Head of caudate nucleus (tissue), 42 donors: Measurements from ENCODE around the gene TCF12.
"Not testable (repeated sequence)": the region's sequence is repeated elsewhere in the genome, so short reads cannot be mapped to it uniquely, and the experiment has no call there.

Source experiments
- DNase-seq, 42 donors: peaks; one replicate each; pipeline versions ENCODE4 v3.0.0 to v3.0.0-alpha.2; 2020 to 2021; ENCODE audit warnings: mixed read lengths in 7 of 42
- intact Hi-C: fragments of 100-400 bp; cut with DNase I; formaldehyde crosslinking; loops from one replicate; pipeline ENCODE4 v1.15.0; 2022

The TCF12 gene

DNA sequence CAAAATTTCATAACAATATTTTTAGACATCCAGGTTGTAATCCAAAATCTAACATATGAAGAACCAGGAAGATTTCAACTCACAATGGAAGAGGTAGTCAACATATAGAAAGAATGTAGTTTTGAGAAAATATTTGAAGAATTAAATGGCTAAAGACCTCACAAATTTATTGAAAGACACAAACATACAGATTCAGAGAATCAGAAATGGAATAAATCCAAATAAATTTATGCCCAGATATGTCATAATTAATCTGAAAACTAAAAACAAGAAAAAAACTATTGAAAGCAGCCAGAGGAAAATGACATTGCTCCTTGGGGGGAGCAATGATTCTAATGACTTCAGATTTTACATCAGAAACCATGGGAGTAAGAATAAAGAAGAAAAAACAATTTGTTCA, 75.8 kb downstream of the TCF12 start:
- intact Hi-C loops, result no loop called here
- DNase-seq, result no peak

DNA sequence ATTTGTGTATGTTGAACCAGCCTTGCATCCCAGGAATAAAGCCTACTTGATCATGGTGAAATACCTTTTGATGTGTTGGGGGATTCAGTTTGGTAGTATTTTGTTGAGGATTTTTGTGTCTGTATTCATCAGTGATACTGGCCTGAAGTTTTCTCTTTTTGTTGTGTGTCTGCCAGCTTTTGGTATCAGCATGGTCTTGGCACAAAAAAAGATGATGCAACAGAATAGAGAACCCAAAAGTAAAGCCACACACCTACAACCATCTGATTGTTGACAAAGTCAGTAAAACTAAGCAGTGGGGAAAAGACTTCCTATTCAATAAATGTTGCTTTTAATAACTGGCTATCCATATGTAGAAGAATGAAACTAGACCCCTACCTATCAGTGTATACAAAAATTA, 77.6 kb downstream of the TCF12 start:
- intact Hi-C loops, result no loop called here
- DNase-seq, result no peak

DNA sequence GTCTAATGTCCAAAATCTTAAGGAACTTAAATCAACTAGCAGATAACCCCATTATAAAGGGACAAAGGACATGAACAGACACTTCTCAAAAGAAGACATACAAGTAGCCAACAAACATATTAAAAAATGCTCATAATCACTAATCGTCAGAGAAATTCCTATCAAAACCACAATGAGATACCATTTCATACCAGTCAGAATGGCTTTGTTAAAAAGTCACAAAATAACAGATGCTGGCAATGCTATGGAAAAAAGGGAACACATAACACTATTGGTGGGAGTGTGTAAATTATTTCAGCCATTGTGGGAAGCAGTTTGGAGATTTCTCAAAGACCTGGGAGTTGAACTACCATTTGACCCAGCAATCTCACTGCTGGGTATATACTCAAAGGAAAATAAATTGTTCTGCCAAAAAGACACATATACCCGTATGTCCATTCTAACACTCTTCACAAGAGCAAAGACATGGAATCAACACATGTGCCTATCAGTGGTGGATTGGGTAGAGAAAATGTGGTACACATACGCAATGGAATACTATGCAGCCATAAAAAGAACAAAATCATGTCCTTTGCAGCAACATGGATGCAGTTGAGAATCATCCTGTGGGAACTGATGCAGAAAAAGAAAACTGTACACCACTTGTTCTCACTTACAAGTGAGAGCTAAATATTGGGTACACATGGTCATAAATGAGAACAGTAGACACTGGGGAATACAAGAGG, 78.5 kb downstream of the TCF12 start:
- intact Hi-C loops, result no loop called here
- DNase-seq, result no peak

DNA sequence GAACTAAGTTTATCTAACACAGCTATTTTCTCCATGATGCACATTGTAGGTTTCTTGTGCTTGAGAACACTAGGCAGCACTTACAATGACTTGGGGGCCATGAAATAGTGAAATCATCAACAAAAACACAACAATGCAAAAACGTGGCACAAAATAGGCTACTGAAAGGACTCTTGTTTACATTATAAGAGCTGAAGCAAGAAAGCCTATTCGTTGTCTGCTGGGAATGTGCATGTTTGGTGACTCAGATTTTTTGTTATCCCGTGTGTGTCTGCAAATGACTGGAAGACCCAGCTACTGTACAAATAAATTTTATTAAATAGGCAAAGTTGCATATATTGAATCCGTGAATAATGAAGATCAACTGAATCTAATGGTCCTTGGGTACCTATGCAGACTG, 85.0 kb downstream of the TCF12 start:
- intact Hi-C loops, result no loop called here
- no peak for DNase-seq

DNA sequence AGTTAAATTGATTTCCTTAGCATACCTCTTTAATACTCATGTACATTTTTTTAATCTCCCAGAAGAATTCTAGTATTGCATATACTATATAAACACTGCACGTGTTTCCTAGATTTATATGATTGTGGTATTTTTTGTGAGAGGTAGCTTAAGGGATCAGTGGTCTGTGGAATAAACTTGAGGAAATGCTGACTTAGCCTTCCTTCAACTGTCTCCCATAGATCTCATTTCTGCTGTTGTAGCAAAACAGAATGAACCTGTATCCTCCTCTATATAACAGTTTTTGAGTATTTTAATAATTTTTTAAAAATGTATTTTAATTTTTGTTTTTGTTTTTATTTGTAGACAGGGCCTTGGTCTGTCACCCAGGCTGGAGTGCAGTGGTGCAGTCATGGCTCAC, 86.8 kb downstream of the TCF12 start:
- DNase-seq, result no peak
- intact Hi-C loops, result no loop called here

DNA sequence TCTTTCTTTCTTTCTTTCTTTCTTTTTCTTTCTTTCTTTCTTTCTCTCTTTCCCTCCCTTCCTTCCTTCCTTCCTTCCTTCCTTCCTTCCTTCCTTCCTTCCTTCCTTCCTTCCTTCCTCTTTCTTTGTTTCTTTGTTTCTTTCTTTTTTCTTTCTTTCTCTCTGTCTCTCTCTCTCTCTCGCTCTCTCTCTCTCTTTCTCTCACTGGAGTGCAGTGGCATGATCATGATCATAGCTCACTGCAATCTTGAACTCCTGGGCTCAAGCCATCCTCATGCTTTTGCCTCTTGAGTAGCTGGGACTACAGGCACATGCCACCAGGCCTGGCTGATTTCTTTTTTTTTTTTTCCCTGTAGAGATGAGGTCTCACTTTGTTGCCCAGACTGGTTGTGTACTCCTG, 89.4 kb downstream of the TCF12 start:
- intact Hi-C loops, DNase-seq: not testable (repeated sequence)

DNA sequence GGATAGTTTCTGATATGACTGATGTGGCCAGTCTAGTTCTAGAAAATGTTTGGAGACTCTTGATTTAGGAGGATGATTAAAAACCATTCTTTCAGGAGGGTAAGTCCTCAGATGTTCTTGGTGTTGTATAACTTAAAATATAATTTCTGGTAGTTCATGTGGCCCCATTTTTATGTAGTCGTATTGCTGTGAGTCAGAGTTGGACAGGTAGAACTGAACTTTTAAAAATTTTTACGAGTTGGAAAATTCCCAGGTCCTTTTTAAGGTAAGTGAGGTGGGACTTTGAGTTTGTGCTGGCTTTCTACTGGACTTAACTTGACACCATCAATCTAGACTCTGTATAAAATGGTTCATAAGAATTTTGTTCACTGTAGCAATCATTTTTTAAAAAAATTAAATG, 92.3 kb downstream of the TCF12 start:
- intact Hi-C loops, result no loop called here
- no peak for DNase-seq

DNA sequence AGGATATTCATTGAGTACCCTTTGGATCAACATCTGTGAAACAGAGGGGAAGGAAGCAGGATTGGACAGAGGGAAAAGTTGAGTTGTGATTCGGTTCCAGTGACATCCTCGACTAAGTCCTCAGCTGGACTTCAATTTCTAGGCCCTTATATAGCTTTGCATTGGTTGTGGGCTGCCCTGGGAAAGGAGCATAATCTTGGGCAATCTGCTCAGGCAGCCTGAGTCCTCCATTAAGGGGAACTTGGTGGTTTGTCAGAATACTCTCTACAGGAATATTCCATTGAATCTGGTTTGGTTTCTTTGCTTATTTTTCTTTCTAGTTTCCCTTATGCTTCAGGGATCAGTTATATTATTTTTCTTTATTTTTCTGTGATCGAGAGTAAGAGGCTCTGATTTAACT, 94.1 kb downstream of the TCF12 start:
- intact Hi-C loops, result no loop called here
- no peak for DNase-seq

DNA sequence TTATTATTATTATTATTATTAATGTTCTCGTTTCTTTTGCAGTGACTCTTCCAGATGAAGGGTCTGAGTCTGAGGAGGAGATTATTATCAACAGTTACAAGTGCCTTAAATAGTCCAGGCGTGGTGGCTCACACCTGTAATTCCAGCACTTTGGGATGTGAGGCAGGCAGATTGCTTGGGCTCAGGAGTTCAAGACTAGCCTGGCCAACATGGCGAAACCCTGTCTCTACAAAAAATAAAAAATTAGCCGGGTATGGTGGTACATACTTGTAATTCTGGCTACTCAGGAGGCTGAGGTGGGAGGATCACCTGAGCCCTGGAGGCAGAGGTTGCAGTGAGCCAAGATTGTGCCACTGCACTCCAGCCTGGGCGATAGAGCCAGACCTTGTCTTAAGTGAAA, 96.5 kb downstream of the TCF12 start:
- intact Hi-C loops, DNase-seq: not testable (repeated sequence)

DNA sequence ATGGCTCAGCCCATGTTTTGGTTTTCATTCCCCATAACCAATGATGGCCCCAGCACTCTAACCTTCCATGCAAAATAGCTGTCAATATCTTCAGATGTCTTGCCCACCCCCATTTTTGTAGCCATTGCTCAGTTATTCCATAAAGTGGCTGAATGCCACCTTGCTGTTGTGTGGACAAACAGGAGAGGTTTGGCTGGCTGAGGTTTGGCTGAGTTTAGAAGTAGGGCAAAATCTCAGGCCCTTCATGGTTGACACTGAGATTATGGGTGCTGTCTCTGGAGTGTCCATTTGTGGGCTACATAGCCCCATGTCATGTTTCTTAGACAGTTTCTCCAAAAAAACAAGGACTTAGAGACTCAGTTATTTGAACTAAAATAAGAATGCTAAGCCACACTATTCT, 96.9 kb downstream of the TCF12 start:
- intact Hi-C loops, result no loop called here
- no peak for DNase-seq

DNA sequence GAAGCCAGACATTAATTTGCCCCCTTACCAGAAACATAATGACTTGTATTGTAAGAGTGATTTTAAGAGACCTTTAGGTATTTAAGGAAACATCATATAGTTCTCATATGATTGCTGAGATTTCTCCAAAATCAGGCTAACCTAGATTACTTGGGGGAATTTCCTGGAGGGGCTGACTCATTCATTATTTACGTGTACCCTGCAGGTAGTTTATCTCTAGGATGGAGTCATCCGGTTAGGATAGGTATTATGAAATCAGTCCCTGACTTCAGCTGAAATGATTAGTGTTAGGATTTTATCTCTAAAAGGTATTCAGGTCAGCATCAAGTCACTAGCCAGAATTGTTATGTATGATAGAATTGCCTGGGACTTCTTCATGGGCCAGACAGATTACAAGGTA, 97.5 kb downstream of the TCF12 start:
- no peak for DNase-seq
- intact Hi-C loops, result no loop called here

DNA sequence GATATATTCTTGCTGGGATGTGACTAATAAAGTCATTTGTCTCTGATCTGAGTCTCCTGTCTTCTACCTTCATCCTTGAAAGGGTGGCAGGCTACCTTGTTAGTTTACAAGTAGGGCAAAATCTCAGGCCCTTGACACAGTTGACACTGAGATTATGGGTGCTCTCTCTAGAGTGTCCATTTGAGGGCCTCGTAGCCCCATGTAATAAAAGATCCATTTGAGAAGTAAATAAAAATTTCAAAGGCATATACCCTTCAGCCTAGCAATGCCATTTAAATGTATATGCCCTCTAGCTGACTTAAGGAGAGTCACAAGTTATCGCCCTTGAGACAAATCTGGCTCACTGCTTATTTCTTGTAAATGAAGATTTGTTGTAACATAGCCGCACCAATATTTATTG, 98.6 kb downstream of the TCF12 start:
- intact Hi-C loops, result no loop called here
- peak in 3 of 42 donors; percentile 38 to 67 (median 58) for DNase-seq

DNA sequence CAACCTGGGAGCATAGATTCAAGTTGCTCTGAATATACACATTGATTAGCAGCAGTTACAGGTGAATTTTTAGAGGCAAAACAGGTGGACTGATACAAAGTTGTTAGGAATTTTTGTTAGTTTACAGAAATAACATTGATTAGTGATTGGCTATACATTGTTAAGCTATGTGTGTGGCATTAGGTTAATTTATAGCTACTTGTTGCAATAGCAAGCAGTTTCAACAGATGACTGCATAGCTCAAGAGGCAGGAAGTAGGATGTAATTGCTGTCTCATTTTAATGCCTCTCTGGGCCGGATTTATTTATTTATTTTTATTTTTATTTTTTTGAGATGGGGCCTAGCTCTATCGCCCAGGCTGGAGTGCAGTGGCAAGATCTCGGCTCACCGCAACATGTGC, 99.7 kb downstream of the TCF12 start:
- intact Hi-C loops, result no loop called here
- DNase-seq, result no peak

DNA sequence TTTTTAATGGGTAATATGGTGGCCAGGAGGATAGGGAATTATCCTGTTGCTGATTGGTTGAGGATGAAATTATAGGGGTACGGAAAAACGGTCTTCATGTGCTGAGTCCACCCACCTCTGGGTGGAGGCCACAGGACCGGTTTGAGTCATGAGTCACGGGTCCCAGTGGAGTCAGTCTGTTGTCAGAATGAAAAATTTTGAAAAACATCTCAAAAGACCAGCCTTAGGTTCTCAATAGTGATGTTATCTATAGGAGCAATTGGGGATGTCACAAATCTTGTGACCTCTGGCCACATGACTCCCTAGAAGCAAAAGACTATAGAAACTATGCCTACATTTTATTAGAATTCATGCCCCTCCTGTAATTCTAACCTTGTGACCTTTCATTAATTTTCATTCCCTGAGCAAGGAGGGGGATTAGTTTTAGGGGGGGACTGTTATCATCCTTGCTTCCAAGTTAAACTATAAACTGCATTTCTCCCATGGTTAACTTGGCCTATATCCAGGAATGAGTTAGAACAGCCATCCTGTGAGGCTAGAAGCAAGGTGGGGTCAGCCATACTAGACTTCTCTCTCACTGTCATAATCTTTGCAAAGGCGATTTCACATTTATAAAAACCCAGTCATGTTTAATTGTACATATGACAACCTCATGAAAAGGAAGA, 101.2 kb downstream of the TCF12 start:
- intact Hi-C loops, result no loop called here
- no peak for DNase-seq

DNA sequence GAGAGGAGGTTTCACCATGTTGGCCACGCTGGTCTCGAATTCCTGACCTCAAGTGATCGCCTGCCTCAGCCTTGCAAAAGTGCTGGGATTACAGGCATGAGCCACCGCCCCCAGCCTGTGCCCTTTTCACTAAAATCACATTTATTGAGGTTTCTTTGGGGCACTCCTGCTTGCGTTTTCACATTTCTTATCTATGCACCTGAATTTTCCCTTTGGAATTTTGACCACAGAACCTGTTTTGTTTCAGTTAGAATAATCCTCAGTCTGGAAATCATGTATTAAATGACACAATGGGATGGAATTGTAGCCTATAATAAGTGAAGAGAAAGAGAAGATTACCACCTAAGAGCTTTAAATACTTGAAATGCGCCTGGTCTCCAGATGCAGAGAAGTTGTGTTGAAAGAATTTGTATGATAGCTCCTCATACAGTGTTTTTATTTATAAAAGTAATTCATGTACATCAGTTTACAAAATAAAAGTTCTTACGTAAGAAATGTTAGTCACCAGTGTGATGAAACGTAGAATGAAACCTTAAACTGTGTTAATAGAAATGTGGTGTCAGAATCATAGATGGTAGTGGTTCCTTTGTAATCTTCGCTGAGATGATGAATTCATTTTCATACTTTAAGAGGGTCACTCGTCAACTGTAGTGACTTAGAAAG, 107.0 kb downstream of the TCF12 start:
- DNase-seq, result no peak
- intact Hi-C loops, result no loop called here

DNA sequence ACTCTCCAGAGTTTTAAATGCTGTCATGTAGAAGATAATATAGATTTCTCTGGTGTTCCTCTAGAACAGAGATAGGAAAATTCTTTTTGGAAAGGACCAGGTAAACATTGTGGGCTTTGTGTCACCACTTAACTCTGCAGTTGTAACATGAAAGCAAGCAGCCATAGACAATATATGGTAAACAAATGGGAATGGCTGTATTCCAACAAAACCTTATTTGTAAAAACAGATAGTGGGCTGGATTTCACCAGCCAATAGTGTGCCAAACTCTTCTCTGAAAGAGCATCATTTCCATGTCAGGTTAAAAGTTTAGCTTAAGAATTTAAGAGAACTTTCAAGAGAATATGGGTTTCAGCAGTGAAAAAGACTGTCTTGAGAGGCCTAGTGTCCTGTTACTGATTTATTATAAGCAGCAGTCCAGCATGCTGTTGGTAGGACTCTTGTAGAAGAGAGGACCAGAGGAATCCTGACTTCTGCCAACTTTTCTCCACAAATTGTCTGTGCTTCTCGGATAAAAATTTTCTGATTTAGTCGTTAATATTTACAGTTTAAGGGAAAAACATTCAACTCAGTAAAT, 107.7 kb downstream of the TCF12 start:
- DNase-seq, result no peak
- intact Hi-C loops, result no loop called here

DNA sequence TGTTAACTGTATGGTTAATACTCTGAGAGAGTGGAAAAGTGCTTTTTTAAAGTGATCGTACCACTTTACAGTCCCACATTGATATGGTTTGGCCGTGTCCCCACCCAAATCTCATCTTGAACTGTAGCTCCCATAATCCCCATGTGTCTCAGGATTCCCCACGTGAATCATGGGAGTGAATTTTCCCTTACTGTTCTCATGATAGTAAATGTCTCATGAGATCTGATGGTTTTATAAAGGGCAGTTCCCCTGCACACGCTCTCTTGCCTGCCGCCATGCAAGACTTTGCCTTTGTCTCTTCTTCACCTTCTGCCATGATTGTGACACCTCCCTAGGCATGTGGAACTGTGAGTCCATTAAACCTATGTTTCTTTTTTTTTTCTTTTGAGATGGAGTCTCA, 109.2 kb downstream of the TCF12 start:
- intact Hi-C loops, result no loop called here
- DNase-seq, result no peak

DNA sequence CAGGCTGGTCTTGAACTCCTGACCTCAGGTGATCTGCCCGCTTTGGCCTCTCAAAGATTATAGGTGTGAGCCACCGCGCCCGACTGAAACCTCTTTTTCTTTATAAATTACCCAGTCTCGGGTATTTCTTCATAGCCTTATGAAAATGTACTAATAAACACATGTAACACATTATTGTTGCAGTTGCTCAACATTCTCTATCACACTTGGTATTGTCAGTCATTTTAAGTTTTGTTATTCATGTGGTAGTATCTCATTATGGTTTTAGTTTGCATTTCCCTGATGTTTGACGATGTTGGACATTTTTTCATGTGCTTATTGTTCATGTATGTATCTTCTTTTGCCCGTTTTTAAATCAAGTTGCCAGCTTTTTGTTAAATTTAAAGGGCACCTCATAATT, 109.7 kb downstream of the TCF12 start:
- intact Hi-C loops, result no loop called here
- no peak for DNase-seq

DNA sequence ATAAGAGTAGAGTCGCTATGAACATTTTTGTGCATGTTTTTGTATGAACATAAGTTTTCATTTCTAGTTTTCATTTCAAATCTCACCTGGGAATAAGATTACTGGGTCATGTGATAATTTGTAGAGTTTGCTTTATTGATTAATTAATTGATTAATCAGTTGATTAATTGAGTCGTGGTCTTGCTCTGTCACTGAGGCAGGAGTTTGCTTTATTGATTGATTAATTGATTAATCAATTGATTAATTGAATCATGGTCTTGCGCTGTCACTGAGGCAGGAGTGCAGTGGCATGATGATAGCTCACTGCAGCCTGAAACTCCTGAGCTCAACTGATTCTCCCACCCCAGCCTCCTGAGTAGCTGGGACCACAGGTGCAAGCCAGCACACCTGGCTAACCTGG, 111.6 kb downstream of the TCF12 start:
- intact Hi-C loops, result no loop called here

DNA sequence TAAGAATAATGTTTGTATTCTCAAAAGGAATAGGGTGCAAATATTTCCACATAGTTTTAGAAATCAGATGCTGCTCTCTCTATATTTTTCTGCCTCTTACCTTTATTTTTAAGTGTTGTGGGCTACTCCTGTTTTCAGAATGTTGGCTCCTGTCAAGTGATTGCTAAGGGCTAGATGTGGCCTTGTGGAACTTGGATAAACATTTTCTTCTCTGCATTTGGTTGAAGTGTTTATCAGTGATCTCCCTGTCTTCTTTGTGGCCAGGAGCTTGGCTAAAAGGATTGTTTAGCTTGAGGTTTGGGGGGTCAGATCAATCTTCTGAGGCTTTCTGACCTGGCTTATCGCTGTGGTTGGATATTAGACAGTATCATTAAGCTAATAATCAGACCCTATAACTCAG, 112.6 kb downstream of the TCF12 start:
- no peak for DNase-seq
- intact Hi-C loops, result no loop called here

More for the DNA sequence above, 111.6 kb downstream of the TCF12 start:
- DNase-seq, result no peak
